C4-2B (cell line): Measurements from ENCODE around the gene CDH23.

ENCODE experiments used
- CTCF ChIP-seq: fragments of 450-650 bp; conservative IDR thresholded peaks from 2 replicates; pipeline ENCODE4 v1.5.1; 2017; ENCODE audit warnings: mild to moderate bottlenecking
- ZFX ChIP-seq: fragments of 450-650 bp; IDR thresholded peaks from 2 replicates; pipeline ENCODE4 v1.6.1; 2017

- TF ChIP-seq CTCF (no peak), ZFX (no peak)
Measured at GRCh38 chr10:71634531-71635164, 237.9 kb downstream of the CDH23 start.
